OCI-LY7 (cell line): Measurements from ENCODE around the gene FAM47E. TPM values are rescaled to one million over a fixed set of nuclear protein-coding genes. Genes with fewer than 3 reads are reported as not detected.

Source experiments
- BruUV-seq: library from RNA; stranded (reverse); fragments of 400-500 nt; replicated peaks from 2 replicates; lab custom pipeline; 2021; lab: Mats Ljungman, UMichigan
- CTCF ChIA-PET: fragments of 300-600 bp; sonication (Branson Sonifier 250); formaldehyde crosslinking; loops from one replicate; lab custom pipeline; 2022; ENCODE audit warnings: antibody characterized with exemption; ENCODE audit not compliant: unreplicated experiment; lab: Charles Lee
- POLR2A ChIA-PET: fragments of 300-600 bp; sonication (Branson Sonifier 250); formaldehyde crosslinking; loops from one replicate; lab custom pipeline; 2022; ENCODE audit warnings: antibody characterized with exemption; lab: Charles Lee
- DNase-seq: peaks from one replicate; pipeline ENCODE4 v3.0.0-alpha.2; 2015; ENCODE audit warnings: low spot score
- H2AFZ ChIP-seq: fragments of 200-600 bp; sonication (generic), shearing (Covaris generic); 2 replicates; pipeline ENCODE4 v1.6.1; 2014; ENCODE audit warnings: mild to moderate bottlenecking, antibody characterized with exemption, low read length, moderate library complexity
- H3K27ac ChIP-seq: fragments of 200-600 bp; sonication (generic); 2 replicates; pipeline ENCODE4 v1.5.1; 2014; ENCODE audit warnings: mixed run types, low read depth, mild to moderate bottlenecking, moderate library complexity, low read length, inconsistent platforms; ENCODE audit not compliant: poor library complexity, severe bottlenecking
- H3K36me3 ChIP-seq: fragments of 200-600 bp; sonication (generic); 2 replicates; pipeline ENCODE4 v1.6.1; 2014; ENCODE audit warnings: mild to moderate bottlenecking, antibody characterized with exemption, low read length, moderate library complexity, mixed read lengths; ENCODE audit not compliant: insufficient read depth
- H3K4me1 ChIP-seq: fragments of 200-600 bp; sonication (generic); 2 replicates; pipeline ENCODE4 v1.5.1; 2014; ENCODE audit warnings: mild to moderate bottlenecking, low read length; ENCODE audit not compliant: insufficient read depth, poor library complexity, severe bottlenecking
- H3K4me2 ChIP-seq: fragments of 200-600 bp; sonication (generic); 2 replicates; pipeline ENCODE4 v1.6.1; 2014; ENCODE audit warnings: mild to moderate bottlenecking, low read length
- H3K4me3 ChIP-seq: fragments of 200-600 bp; sonication (generic); 2 replicates; pipeline ENCODE4 v1.5.1; 2014; ENCODE audit warnings: mild to moderate bottlenecking, low read depth, low read length; ENCODE audit not compliant: poor library complexity, severe bottlenecking
- H3K79me2 ChIP-seq: fragments of 200-600 bp; sonication (generic); 2 replicates; pipeline ENCODE4 v1.6.1; 2016; ENCODE audit warnings: low read depth, mild to moderate bottlenecking, low read length, moderate library complexity, mixed read lengths; ENCODE audit not compliant: insufficient read depth
- H3K9me2 ChIP-seq: fragments of 200-600 bp; sonication (generic); 2 replicates; pipeline ENCODE4 v1.6.1; 2016; ENCODE audit warnings: mild to moderate bottlenecking, low read length, mixed read lengths; ENCODE audit not compliant: insufficient read depth
- H3K9me3 ChIP-seq: fragments of 200-600 bp; sonication (generic); 2 replicates; pipeline ENCODE4 v1.6.1; 2014; ENCODE audit warnings: mild to moderate bottlenecking, mixed run types, low read length, mixed read lengths
- H4K20me1 ChIP-seq: fragments of 200-600 bp; sonication (generic); 2 replicates; pipeline ENCODE4 v1.6.1; 2014; ENCODE audit warnings: mild to moderate bottlenecking, antibody characterized with exemption, low read length, moderate library complexity, mixed read lengths; ENCODE audit not compliant: insufficient read depth
- EZH2phosphoT487 ChIP-seq: fragments of 200-600 bp; sonication (generic); IDR thresholded peaks from 2 replicates; pipeline ENCODE4 v1.6.1; 2018; ENCODE audit warnings: low read depth, borderline replicate concordance, mild to moderate bottlenecking, mixed run types, antibody characterized with exemption, low read length, moderate library complexity, mixed read lengths
- intact Hi-C: fragments of 100-400 bp; cut with micrococcal nuclease; formaldehyde crosslinking; loops from one replicate; pipeline ENCODE4 v1.10.0; 2022; ENCODE audit not compliant: unreplicated experiment
- total RNA-seq, 2 experiments: library from RNA; depleted of rRNA in 1 of 2; stranded (reverse); fragments of >200 nt in 1 of 2; shearing (Covaris generic) in 1 of 2; gene quantifications; 2 replicates each; pipeline ENCODE4 v1.2.3, GENCODE V29; 2014 to 2022
- TF ChIP-seq, protein P1 (sequence below): fragments of 200-600 bp; sonication (generic); conservative IDR thresholded peaks from 2 replicates; pipeline ENCODE4 v1.5.1; 2014; ENCODE audit warnings: mild to moderate bottlenecking, antibody characterized with exemption, low read length, moderate library complexity, mixed read lengths

Gene FAM47E
- total RNA-seq, 2 experiments from 2014 or later = not detected

DNA sequence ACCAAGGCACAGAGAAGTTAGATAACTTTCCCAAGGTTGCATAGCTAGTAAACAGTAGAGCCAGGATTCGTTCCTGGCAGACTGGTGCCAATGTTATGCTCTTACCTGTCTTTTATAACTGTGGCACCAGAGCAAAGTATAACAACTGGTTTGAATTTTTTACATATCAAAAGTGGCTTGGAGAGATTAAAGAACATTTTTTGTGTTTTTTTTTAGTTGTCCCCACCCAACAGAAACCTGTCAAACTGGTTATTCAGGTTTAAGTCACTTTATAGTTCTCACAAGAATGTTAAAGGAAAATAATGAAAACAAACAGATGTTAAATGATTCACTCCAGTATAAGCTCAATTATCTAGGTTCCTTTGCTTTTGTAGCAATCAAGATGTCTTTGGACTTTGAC is 15.6 kb upstream of the FAM47E start:
- H3K4me1 ChIP-seq = no peaks in the 10 kb centered on the region
- no peaks in the 10 kb centered on the region for H4K20me1 ChIP-seq
- H3K9me3 ChIP-seq = no peaks in the 10 kb centered on the region
- H3K4me2 ChIP-seq = no peak overlapping the region
- H3K27ac ChIP-seq = no peak overlapping the region
- no peak for DNase-seq
- no peak overlapping the region for H3K4me3 ChIP-seq
- no peaks in the 10 kb centered on the region for H3K79me2 ChIP-seq
- H3K36me3 ChIP-seq = no peaks in the 10 kb centered on the region
- no peak for TF ChIP-seq EZH2phosphoT487
- no peaks in the 10 kb centered on the region for H3K9me2 ChIP-seq
- intact Hi-C loops = no loop called here
- ChIA-PET CTCF (no interaction called here), POLR2A (no interaction called here)
- no TSS peak for BruUV-seq
- H2AFZ ChIP-seq = no peak overlapping the region

DNA sequence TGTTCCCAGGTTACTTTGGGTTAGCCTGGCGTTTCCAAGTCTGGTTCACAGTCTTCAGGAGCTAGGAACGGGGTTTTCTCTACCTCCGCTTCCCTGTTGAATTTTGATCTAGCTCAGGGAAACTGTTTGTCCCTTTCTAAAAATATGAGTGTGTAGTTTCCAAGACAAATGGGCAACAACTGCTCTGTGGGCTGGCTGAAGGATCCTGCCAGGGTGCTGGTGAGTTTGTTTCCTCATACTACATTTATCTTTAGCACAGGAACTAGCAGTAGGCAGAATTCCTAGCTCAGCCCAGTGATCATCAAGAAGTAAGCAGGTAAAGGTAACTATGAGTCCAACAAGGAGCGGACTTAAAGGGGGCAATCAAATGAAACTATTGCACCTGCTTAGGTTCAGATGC is 13.3 kb upstream of the FAM47E start:
- intact Hi-C loops = no loop called here
- Histone ChIP-seq H3K4me2 (no peak overlapping the region), H3K79me2 (no peaks in the 10 kb centered on the region), H3K4me3 (no peak overlapping the region), H2AFZ (no peak overlapping the region), H3K27ac (no peak overlapping the region), H3K9me3 (no peaks in the 10 kb centered on the region), H3K36me3 (no peaks in the 10 kb centered on the region), H4K20me1 (no peaks in the 10 kb centered on the region), H3K4me1 (no peaks in the 10 kb centered on the region), H3K9me2 (no peaks in the 10 kb centered on the region)
- no TSS peak for BruUV-seq
- ChIA-PET POLR2A (no interaction called here), CTCF (no interaction called here)
- TF ChIP-seq EZH2phosphoT487 = no peak
- TF ChIP-seq, protein P1, sequence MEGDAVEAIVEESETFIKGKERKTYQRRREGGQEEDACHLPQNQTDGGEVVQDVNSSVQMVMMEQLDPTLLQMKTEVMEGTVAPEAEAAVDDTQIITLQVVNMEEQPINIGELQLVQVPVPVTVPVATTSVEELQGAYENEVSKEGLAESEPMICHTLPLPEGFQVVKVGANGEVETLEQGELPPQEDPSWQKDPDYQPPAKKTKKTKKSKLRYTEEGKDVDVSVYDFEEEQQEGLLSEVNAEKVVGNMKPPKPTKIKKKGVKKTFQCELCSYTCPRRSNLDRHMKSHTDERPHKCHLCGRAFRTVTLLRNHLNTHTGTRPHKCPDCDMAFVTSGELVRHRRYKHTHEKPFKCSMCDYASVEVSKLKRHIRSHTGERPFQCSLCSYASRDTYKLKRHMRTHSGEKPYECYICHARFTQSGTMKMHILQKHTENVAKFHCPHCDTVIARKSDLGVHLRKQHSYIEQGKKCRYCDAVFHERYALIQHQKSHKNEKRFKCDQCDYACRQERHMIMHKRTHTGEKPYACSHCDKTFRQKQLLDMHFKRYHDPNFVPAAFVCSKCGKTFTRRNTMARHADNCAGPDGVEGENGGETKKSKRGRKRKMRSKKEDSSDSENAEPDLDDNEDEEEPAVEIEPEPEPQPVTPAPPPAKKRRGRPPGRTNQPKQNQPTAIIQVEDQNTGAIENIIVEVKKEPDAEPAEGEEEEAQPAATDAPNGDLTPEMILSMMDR = no peak
- no peak for DNase-seq

DNA sequence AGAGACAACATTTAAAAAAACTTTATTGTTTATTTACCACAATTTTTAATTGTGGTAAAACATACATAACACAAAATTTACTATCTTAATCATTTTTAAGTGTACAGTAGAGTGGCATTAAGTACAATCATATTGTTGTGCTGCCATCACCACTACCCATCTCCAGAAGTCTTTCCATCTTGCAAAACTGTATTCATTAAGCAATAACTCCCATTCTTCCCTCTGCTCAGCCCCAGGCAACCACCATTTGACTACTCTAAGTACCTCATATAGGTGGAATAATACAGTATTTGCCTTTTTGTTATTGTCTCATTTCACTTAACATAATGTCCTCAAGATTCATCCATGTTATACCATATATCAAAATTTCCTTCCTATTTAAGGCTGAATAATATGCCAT is 12.8 kb upstream of the FAM47E start:
- no TSS peak for BruUV-seq
- no peaks in the 10 kb centered on the region for H3K9me2 ChIP-seq
- no peak overlapping the region for H3K4me3 ChIP-seq
- no peaks in the 10 kb centered on the region for H3K36me3 ChIP-seq
- POLR2A ChIA-PET = no interaction called here
- intact Hi-C loops = no loop called here
- no peak for DNase-seq
- H3K79me2 ChIP-seq = no peaks in the 10 kb centered on the region
- H2AFZ ChIP-seq = no peak overlapping the region
- H3K4me2 ChIP-seq = no peak overlapping the region
- CTCF ChIA-PET = no interaction called here
- H3K4me1 ChIP-seq = no peaks in the 10 kb centered on the region
- no peak overlapping the region for H3K27ac ChIP-seq
- H3K9me3 ChIP-seq = no peaks in the 10 kb centered on the region
- no peaks in the 10 kb centered on the region for H4K20me1 ChIP-seq
- TF ChIP-seq EZH2phosphoT487 = no peak
- TF ChIP-seq, protein P1 = no peak
